Tibial nerve (tissue), 4 donors: ENCODE data around the gene SAA4.

Source experiments
- EP300 ChIP-seq, 2 donors: sonication (generic); formaldehyde crosslinking; IDR thresholded peaks; one replicate each; pipeline ENCODE4 v1.6.1; 2017; ENCODE audit warnings: antibody characterized with exemption in 2 of 2, mild to moderate bottlenecking in 1 of 2
- POLR2A ChIP-seq, 2 donors: fragments of 450-650 bp; IDR thresholded peaks; one replicate each; pipeline ENCODE4 v1.6.1; 2017; ENCODE audit warnings: antibody characterized with exemption in 2 of 2, mild to moderate bottlenecking in 2 of 2, moderate library complexity in 2 of 2
- TF ChIP-seq, protein P1 (sequence below), 5 experiments: fragments of 200-600 bp in 3 of 5; fragments of 450-650 bp in 2 of 5; sonication (generic) in 3 of 5; IDR thresholded peaks; one replicate each; pipeline ENCODE4 v1.5.1; 2016 to 2019; ENCODE audit warnings: antibody characterized with exemption in 5 of 5, mild to moderate bottlenecking in 3 of 5, moderate library complexity in 2 of 5

GRCh38 chr11:18264035-18264434, 27.4 kb upstream of the SAA4 start:
- TF ChIP-seq POLR2A (IDR thresholded peaks at IDR 0.05): no peak
- TF ChIP-seq EP300 (IDR thresholded peaks at IDR 0.05): no peak
- TF ChIP-seq, protein P1, sequence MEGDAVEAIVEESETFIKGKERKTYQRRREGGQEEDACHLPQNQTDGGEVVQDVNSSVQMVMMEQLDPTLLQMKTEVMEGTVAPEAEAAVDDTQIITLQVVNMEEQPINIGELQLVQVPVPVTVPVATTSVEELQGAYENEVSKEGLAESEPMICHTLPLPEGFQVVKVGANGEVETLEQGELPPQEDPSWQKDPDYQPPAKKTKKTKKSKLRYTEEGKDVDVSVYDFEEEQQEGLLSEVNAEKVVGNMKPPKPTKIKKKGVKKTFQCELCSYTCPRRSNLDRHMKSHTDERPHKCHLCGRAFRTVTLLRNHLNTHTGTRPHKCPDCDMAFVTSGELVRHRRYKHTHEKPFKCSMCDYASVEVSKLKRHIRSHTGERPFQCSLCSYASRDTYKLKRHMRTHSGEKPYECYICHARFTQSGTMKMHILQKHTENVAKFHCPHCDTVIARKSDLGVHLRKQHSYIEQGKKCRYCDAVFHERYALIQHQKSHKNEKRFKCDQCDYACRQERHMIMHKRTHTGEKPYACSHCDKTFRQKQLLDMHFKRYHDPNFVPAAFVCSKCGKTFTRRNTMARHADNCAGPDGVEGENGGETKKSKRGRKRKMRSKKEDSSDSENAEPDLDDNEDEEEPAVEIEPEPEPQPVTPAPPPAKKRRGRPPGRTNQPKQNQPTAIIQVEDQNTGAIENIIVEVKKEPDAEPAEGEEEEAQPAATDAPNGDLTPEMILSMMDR (IDR thresholded peaks at IDR 0.05): no peak
